ENCODE results near the gene PSPH. TPM values are rescaled to one million over a fixed set of nuclear protein-coding genes. Genes with fewer than 3 reads are reported as not detected.
"Not testable (repeated sequence)": the region's sequence is repeated elsewhere in the genome, so short reads cannot be mapped to it uniquely, and the experiment has no call there.

Gene PSPH
- total RNA-seq, 2 donors from 2014 or later: 4.6 to 14.3 TPM

GRCh38 chr7:56051053-56051338 is 248 bp downstream of the PSPH start:
- WGBS, 2 donors: 0 to 3% methylated on average over 9 of the region's 9 CpGs
- TF ChIP-seq CTCF (IDR thresholded peaks at IDR 0.05) (no peak), POLR2A (IDR thresholded peaks at IDR 0.05) (no peak)

DNA sequence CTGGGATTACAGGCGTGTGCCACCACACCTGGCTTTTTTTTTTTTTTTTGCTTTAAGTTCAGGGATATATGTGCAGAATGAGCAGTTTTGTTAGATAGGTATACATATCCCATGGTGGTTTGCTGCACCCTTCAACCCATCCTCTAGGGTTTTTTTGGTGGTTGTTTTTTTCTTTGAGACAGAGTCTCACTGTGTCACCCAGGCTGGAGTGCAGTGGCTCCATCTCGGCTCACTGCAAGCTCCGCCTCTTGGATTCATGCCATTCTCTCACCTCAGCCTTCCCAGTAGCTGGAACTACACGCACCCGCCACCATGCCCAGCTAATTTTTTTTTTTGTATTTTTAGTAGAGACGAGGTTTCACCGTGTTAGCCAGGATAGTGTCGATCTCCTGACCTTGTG is 2.5 kb downstream of the PSPH start:
- H3K36me3 ChIP-seq (replicated peaks in 1 of 2; ENCODE audit: insufficient read depth in 1 of 2, low read depth in 2 of 2); H3K4me3 ChIP-seq; H3K27me3 ChIP-seq; intact Hi-C loops (cut with DNase I); H3K9me3 ChIP-seq; ATAC-seq: not testable (repeated sequence)
- peak; percentile 67 to 82 (median 70) for DNase-seq
- peaks cover 68% of the 10 kb centered on the region for H3K4me1 ChIP-seq
- peak overlapping the region in 3 of 4 donors; percentile 74 to 88 (median 84) for H3K27ac ChIP-seq
- 37 to 38% methylated on average over 8 of the region's 8 CpGs for WGBS, 2 donors
- peak in 1 of 7 experiments; percentile 15 for TF ChIP-seq CTCF (IDR thresholded peaks at IDR 0.05)

More at GRCh38 chr7:56051053-56051338, 248 bp downstream of the PSPH start:
- peaks cover 75% of the 10 kb centered on the region for H3K4me1 ChIP-seq
- DNase-seq (no peak), ATAC-seq (no peak)
- H3K4me3 ChIP-seq: peak overlapping the region; percentile 62 to 77
- H3K9me3 ChIP-seq: no peaks in the 10 kb centered on the region
- intact Hi-C loops (cut with DNase I): no loop called here
- H3K27me3 ChIP-seq: no peaks in the 10 kb centered on the region
- peak overlapping the region; percentile 91 to 94 (median 94) for H3K27ac ChIP-seq
- H3K36me3 ChIP-seq (replicated peaks in 1 of 2; ENCODE audit: insufficient read depth in 1 of 2, low read depth in 2 of 2): peaks cover 0 to 8% of the 10 kb centered on the region in 2 donors

GRCh38 chr7:56048245-56048644 is 3.0 kb downstream of the PSPH start:
- peaks cover 65% of the 10 kb centered on the region for H3K4me1 ChIP-seq
- intact Hi-C loops (cut with DNase I): no loop called here
- no peak for ATAC-seq

GRCh38 chr7:56047446-56048116 is 3.7 kb downstream of the PSPH start:
- intact Hi-C loops (cut with DNase I); H3K27me3 ChIP-seq; H3K36me3 ChIP-seq (replicated peaks in 1 of 2; ENCODE audit: insufficient read depth in 1 of 2, low read depth in 2 of 2); H3K4me3 ChIP-seq; H3K9me3 ChIP-seq: not testable (repeated sequence)
- peak overlapping the region; percentile 71 to 88 (median 79) for H3K27ac ChIP-seq
- DNase-seq: peak in 3 of 4 donors; percentile 24 to 38 (median 34)
- peak in 1 of 3 donors; percentile 16 for TF ChIP-seq POLR2A (IDR thresholded peaks at IDR 0.05)
- peaks cover 59% of the 10 kb centered on the region for H3K4me1 ChIP-seq
- ATAC-seq: peak; percentile 9
- WGBS, 2 donors: 25 to 32% methylated on average over 9 to 11 of the region's 11 CpGs

More at GRCh38 chr7:56048245-56048644, 3.0 kb downstream of the PSPH start:
- 88 to 91% methylated on average over 1 of the region's 1 CpG for WGBS, 2 donors
- TF ChIP-seq CTCF (IDR thresholded peaks at IDR 0.05): no peak
- TF ChIP-seq POLR2A (IDR thresholded peaks at IDR 0.05): no peak
- no peak for DNase-seq
- H3K27me3 ChIP-seq: no peaks in the 10 kb centered on the region
- no peaks in the 10 kb centered on the region for H3K9me3 ChIP-seq
- peaks cover 0 to 1% of the 10 kb centered on the region in 2 donors for H3K36me3 ChIP-seq (replicated peaks in 1 of 2; ENCODE audit: insufficient read depth in 1 of 2, low read depth in 2 of 2)
- H3K27ac ChIP-seq: peak overlapping the region in 3 of 4 donors; percentile 74 to 88 (median 84)
- H3K4me3 ChIP-seq: no peak overlapping the region

DNA sequence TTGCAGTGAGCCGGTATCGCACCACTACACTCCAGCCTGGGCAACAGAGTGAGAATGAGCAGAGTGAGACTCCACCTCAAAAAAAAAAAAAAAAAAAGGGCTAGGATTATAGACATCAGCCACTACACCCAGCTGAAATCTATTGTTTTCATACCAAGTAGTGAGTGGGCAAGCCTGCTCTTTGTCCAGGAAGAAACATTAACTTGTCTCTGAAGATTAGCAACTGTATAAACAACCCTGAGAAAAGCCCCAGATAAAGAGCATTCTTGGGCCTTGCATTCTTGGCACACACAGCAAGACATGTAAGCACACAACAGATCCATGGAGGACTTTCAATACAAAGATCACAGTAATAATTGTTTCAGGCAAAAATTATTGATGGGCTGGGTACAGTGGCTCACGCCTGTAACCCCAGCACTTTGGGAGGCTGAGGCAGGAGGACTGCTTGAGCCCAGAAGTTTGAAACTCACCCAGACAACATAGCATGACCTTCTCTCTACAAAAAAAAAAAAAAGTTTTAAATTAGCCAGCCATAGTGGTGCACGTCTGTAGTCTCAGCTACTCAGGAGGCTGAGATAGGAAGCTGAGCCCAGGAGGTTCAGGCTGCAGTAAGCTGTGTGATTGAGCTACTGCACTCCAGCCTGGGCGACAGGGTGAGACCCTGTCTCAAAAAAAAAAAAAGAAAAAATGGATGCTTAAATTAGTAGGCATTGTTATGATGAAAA is 4.4 kb downstream of the PSPH start:
- no peaks in the 10 kb centered on the region for H3K36me3 ChIP-seq (replicated peaks in 1 of 2; ENCODE audit: insufficient read depth in 1 of 2, low read depth in 2 of 2)
- DNase-seq: peak; percentile 53 to 82 (median 69)
- H3K4me1 ChIP-seq: peaks cover 55% of the 10 kb centered on the region
- no peak overlapping the region for H3K4me3 ChIP-seq
- H3K9me3 ChIP-seq: no peaks in the 10 kb centered on the region
- H3K27me3 ChIP-seq: no peaks in the 10 kb centered on the region
- intact Hi-C loops (cut with DNase I): no loop called here
- peak overlapping the region; percentile 74 to 88 (median 84) for H3K27ac ChIP-seq
- WGBS, 2 donors: 16 to 18% methylated on average over 5 of the region's 5 CpGs
- ATAC-seq: peak; percentile 57
- TF ChIP-seq POLR2A (IDR thresholded peaks at IDR 0.05) (no peak), CTCF (IDR thresholded peaks at IDR 0.05) (no peak)

- ATAC-seq: not testable (repeated sequence)
Observed at GRCh38 chr7:56045758-56046157, 5.5 kb downstream of the PSPH start.

More at GRCh38 chr7:56045758-56046157, 5.5 kb downstream of the PSPH start:
- H3K27me3 ChIP-seq; DNase-seq; intact Hi-C loops (cut with DNase I); H3K4me3 ChIP-seq; H3K9me3 ChIP-seq; H3K36me3 ChIP-seq (replicated peaks in 1 of 2; ENCODE audit: insufficient read depth in 1 of 2, low read depth in 2 of 2): not testable (repeated sequence)
- Histone ChIP-seq H3K4me1 (peaks cover 54% of the 10 kb centered on the region), H3K27ac (peak overlapping the region in 2 of 4 donors; percentile 84 to 88)
- 90 to 96% methylated on average over 2 of the region's 2 CpGs for WGBS, 2 donors
